K562 (cell line): ENCODE results near the gene RPS19BP1. TPM values are rescaled to one million over a fixed set of nuclear protein-coding genes. Genes with fewer than 3 reads are reported as not detected.

ENCODE experiments used
- ATAC-seq: fragments of 200-7000 bp; cut with Tn5 transposase; 3 replicates; pipeline ENCODE4 v1.9.1; 2020; ENCODE audit warnings: moderate library complexity
- BruUV-seq: library from RNA; stranded (reverse); fragments of 400-500 nt; replicated peaks from 2 replicates; lab custom pipeline; 2021; lab: Mats Ljungman, UMichigan
- CTCF ChIA-PET: fragments of 300-600 bp; formaldehyde crosslinking; extraction: SDS; loops from one replicate; lab custom pipeline; 2021; ENCODE audit warnings: low intra/inter-chr PET ratio; lab: Yijun Ruan, JAX
- POLR2A ChIA-PET: fragments of 300-600, 350-650 bp; sonication (Branson Sonifier 250); formaldehyde crosslinking; extraction: SDS; loops from one replicate; lab custom pipeline; 2021; ENCODE audit warnings: antibody characterized with exemption, inconsistent platforms; lab: Yijun Ruan, JAX
- DNase-seq, 4 experiments: peaks; one replicate each; pipeline versions ENCODE4 v3.0.0 to v3.0.0-alpha.2; 2011 to 2018; ENCODE audit warnings: low spot score in 3 of 4, mixed read lengths in 3 of 4; ENCODE audit errors: extremely low read depth in 1 of 4
- FAIRE-seq: peaks from 2 replicates; lab custom pipeline; 2011; peaks lifted over from hg19 to GRCh38; lab: Jason Lieb, UNC
- H2AFZ ChIP-seq: 2 replicates; pipeline ENCODE4 v1.6.0; 2011; ENCODE audit warnings: low read depth, low read length, control low read depth, inconsistent platforms
- H3K27ac ChIP-seq: fragments of 200-600 bp; 3 replicates; pipeline ENCODE4 v1.8.0; 2011; ENCODE audit warnings: low read depth, mild to moderate bottlenecking, control low read depth, inconsistent platforms, low read length, moderate library complexity, mixed read lengths; ENCODE audit errors: extremely low read depth
- H3K27me3 ChIP-seq, 2 experiments: fragments of 300-600 bp in 1 of 2; 2 replicates in 1 of 2; 3 replicates in 1 of 2; pipeline versions ENCODE4 v1.6.0 to v1.8.0; 2011; ENCODE audit warnings: inconsistent platforms in 2 of 2, low read length in 2 of 2, mild to moderate bottlenecking in 1 of 2, mixed read lengths in 1 of 2, moderate library complexity in 1 of 2; ENCODE audit not compliant: control insufficient read depth in 2 of 2, insufficient read depth in 2 of 2
- H3K36me3 ChIP-seq: fragments of 300-600 bp; 3 replicates; pipeline ENCODE4 v1.8.0; 2011; ENCODE audit warnings: mild to moderate bottlenecking, low read length, inconsistent platforms; ENCODE audit not compliant: control insufficient read depth, insufficient read depth
- H3K4me1 ChIP-seq, 2 experiments: fragments of 200-600 bp in 1 of 2; replicated peaks in 1 of 2; 2 replicates in 1 of 2; 3 replicates in 1 of 2; pipeline versions ENCODE4 v1.5.1 to v1.8.0; 2011; ENCODE audit warnings: inconsistent platforms in 2 of 2, low read length in 2 of 2, mild to moderate bottlenecking in 1 of 2, mixed read lengths in 1 of 2, moderate library complexity in 1 of 2; ENCODE audit not compliant: control insufficient read depth in 2 of 2, insufficient read depth in 2 of 2
- H3K4me2 ChIP-seq: 2 replicates; pipeline ENCODE4 v1.6.1; 2011; ENCODE audit warnings: low read length, control low read depth, inconsistent platforms, mixed read lengths; ENCODE audit not compliant: insufficient read depth
- H3K4me3 ChIP-seq: fragments of 200-600 bp; sonication (generic), shearing (Covaris generic); 2 replicates; pipeline ENCODE4 v1.5.1; 2016; ENCODE audit warnings: control low read depth, inconsistent platforms
- H3K79me2 ChIP-seq: fragments of 200-600 bp; 3 replicates; pipeline ENCODE4 v1.8.0; 2011; ENCODE audit warnings: low read length, inconsistent platforms; ENCODE audit not compliant: control insufficient read depth, insufficient read depth
- H3K9ac ChIP-seq, 2 experiments: 2 replicates each; pipeline versions ENCODE4 v1.6.0 to v1.6.1; 2011; ENCODE audit warnings: low read depth in 2 of 2, low read length in 2 of 2, control low read depth in 1 of 2, inconsistent platforms in 1 of 2, mild to moderate bottlenecking in 1 of 2, mixed read lengths in 1 of 2; ENCODE audit not compliant: insufficient read depth in 1 of 2
- H3K9me1 ChIP-seq: one replicate; pipeline ENCODE4 v1.6.0; 2011; ENCODE audit warnings: inconsistent platforms, mild to moderate bottlenecking, low read length, moderate library complexity; ENCODE audit not compliant: control insufficient read depth, insufficient read depth
- H3K9me3 ChIP-seq: replicated peaks from 2 replicates; pipeline ENCODE4 v1.5.1; 2011; ENCODE audit warnings: low read depth, low read length, inconsistent platforms; ENCODE audit not compliant: control insufficient read depth, insufficient read depth
- H4K20me1 ChIP-seq: replicated peaks from 2 replicates; pipeline ENCODE4 v1.6.1; 2011; ENCODE audit warnings: low read length, inconsistent platforms, mixed read lengths; ENCODE audit not compliant: control insufficient read depth, insufficient read depth
- ESRRA ChIP-seq: fragments of 450-650 bp; IDR thresholded peaks from 2 replicates; pipeline ENCODE4 v1.6.1; 2014; ENCODE audit warnings: low read depth, mild to moderate bottlenecking, moderate library complexity, borderline replicate concordance
- FOS ChIP-seq: IDR thresholded peaks from 3 replicates; pipeline ENCODE4 v1.6.1; 2011; ENCODE audit not compliant: insufficient read length; ENCODE audit errors: extremely low read depth
- NFE2 ChIP-seq: IDR thresholded peaks from 2 replicates; pipeline ENCODE4 v1.6.1; 2014; ENCODE audit warnings: antibody characterized with exemption, low read depth
- NR3C1 ChIP-seq: sonication (generic); formaldehyde crosslinking; IDR thresholded peaks from 2 replicates; pipeline ENCODE4 v1.8.1; 2022; ENCODE audit warnings: missing genetic modification reagents
- SIRT6 ChIP-seq: IDR thresholded peaks from one replicate; pipeline ENCODE4 v1.6.1; 2012; ENCODE audit warnings: low read depth, mild to moderate bottlenecking, control low read depth, inconsistent platforms, low read length, moderate library complexity
- ZNF436 ChIP-seq: fragments of 250-450, 450-650 bp; sonication (Bioruptor Pico); formaldehyde crosslinking; IDR thresholded peaks from 2 replicates; pipeline ENCODE4 v1.7.0; 2020; ENCODE audit warnings: mild to moderate bottlenecking
- WGBS: fragments of 100-300 bp; shearing (Covaris generic); methylation state at CpG from one replicate; pipeline ENCODE4 v1.1.6; 2016; ENCODE audit warnings: low coverage, mixed read lengths; ENCODE audit not compliant: insufficient coverage; ENCODE audit errors: missing lambda C conversion rate; 5-methylcytosine and 5-hydroxymethylcytosine counted together
- in situ Hi-C: fragments of 300-500 bp; cut with MboI; formaldehyde crosslinking; loops from 4 replicates; pipeline ENCODE4 v1.15.0; 2018; ENCODE audit warnings: inconsistent platforms, mixed read lengths
- intact Hi-C: fragments of 100-400 bp; cut with micrococcal nuclease; formaldehyde crosslinking; loops from 2 replicates; pipeline ENCODE4 v1.14.2; 2022
- polyA plus RNA-seq, 8 experiments: library from polyadenylated mRNA; depleted of rRNA in 4 of 8; stranded (reverse) in 5 of 8; unstranded in 3 of 8; fragments of >200 nt; fragmentation: Nextera tagmentation in 2 of 8; fragmentation: Illumina TruSeq in 1 of 8; extraction: Ambion mirVana in 2 of 8; extraction: Trizol in 1 of 8; gene quantifications; 2 replicates each; pipeline versions ENCODE4 v1.2.1 to v1.2.3, GENCODE V29; 2011 to 2014; ENCODE audit warnings: inconsistent platforms in 1 of 8, missing spikeins in 1 of 8
- total RNA-seq, 7 experiments: library from RNA; depleted of rRNA in 6 of 7; stranded (reverse); fragments of >200 nt in 6 of 7; fragmentation: Illumina TruSeq in 2 of 7; extraction: Trizol in 2 of 7; gene quantifications; 2 replicates each; pipeline versions ENCODE4 v1.2.1 to v1.2.3, GENCODE V29; 2011 to 2021; ENCODE audit warnings: low replicate concordance in 1 of 7
- TF ChIP-seq, protein P1 (sequence below): fragments of 450-650 bp; IDR thresholded peaks from 2 replicates; pipeline ENCODE4 v1.6.1; 2016; ENCODE audit warnings: borderline replicate concordance
- TF ChIP-seq, protein P2 (sequence below): IDR thresholded peaks from 3 replicates; pipeline ENCODE4 v1.6.1; 2011; ENCODE audit warnings: borderline replicate concordance, mild to moderate bottlenecking; ENCODE audit not compliant: insufficient read length, insufficient read depth

The RPS19BP1 gene
- total and polyA plus RNA-seq, 9 of the 15 experiments (the other 6 are each of a cell fraction or from before 2014, with no cell fraction given): 3.0 to 223 (median 84.3) TPM

DNA sequence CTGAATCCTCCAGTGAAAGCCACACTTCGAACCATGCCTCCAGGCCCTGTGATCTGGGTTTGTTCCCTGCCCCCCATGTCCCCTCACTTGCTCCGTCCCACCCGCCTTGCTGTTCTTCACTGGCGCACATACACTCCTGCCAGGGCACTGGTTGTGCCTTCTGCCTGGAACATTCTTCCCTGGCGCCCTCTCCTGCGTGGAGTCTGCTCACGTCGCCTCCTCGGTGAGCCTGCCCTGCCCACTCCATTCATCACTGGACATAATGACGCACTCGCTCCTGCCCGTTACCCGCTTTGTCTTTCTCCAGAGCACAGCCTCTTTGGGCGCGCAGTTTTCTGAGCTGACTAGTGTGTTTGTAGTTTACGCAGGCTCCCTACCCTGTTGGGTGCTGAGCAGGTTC lies 51.5 kb downstream of the RPS19BP1 start (continued):
- TF ChIP-seq, protein P1, sequence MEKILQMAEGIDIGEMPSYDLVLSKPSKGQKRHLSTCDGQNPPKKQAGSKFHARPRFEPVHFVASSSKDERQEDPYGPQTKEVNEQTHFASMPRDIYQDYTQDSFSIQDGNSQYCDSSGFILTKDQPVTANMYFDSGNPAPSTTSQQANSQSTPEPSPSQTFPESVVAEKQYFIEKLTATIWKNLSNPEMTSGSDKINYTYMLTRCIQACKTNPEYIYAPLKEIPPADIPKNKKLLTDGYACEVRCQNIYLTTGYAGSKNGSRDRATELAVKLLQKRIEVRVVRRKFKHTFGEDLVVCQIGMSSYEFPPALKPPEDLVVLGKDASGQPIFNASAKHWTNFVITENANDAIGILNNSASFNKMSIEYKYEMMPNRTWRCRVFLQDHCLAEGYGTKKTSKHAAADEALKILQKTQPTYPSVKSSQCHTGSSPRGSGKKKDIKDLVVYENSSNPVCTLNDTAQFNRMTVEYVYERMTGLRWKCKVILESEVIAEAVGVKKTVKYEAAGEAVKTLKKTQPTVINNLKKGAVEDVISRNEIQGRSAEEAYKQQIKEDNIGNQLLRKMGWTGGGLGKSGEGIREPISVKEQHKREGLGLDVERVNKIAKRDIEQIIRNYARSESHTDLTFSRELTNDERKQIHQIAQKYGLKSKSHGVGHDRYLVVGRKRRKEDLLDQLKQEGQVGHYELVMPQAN: no peak
- TF ChIP-seq NFE2 (no peak), SIRT6 (no peak)
- TF ChIP-seq, protein P2, sequence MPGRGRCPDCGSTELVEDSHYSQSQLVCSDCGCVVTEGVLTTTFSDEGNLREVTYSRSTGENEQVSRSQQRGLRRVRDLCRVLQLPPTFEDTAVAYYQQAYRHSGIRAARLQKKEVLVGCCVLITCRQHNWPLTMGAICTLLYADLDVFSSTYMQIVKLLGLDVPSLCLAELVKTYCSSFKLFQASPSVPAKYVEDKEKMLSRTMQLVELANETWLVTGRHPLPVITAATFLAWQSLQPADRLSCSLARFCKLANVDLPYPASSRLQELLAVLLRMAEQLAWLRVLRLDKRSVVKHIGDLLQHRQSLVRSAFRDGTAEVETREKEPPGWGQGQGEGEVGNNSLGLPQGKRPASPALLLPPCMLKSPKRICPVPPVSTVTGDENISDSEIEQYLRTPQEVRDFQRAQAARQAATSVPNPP: no peak

DNA sequence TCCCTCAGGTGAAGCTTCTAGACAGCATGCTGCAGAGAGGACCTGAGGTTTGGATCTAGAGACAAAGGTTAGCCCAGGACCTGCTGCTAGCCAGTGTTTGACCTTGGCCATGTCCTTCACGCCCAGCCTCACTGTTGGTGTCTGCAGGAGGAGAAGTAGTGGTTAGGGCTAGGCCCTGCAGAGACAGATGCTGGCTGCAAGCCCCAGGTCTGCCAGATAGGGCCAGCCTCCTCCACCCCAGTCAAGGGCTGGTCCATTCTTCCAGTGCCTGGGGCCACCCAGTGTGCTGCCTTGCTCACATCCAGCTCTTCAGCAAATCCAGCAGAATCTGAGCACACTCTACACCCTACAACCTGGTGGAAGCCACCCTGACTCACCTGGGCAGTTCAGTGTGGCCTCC lies 52.0 kb downstream of the RPS19BP1 start:
- peak; percentile 37; the same call in 2 of the 3 replicates for ATAC-seq
- Histone ChIP-seq H4K20me1 (no peaks in the 10 kb centered on the region), H3K9me1 (no peaks in the 10 kb centered on the region), H3K27me3 (no peaks in the 10 kb centered on the region), H3K27ac (no peak overlapping the region), H3K9me3 (no peaks in the 10 kb centered on the region), H3K4me3 (no peak overlapping the region), H3K79me2 (peaks cover 11% of the 10 kb centered on the region; the same call in 1 of the 3 replicates), H3K36me3 (peaks cover 9% of the 10 kb centered on the region; the same call in 2 of the 3 replicates), H2AFZ (no peak overlapping the region), H3K4me1 (peaks cover 2 to 39% of the 10 kb centered on the region in 2 experiments; a peak in 4 of 5 replicates), H3K4me2 (no peak overlapping the region), H3K9ac (peak overlapping the region in 1 of 2 experiments; percentile 43; a peak in 1 of 4 replicates)
- FAIRE-seq: no peak
- intact Hi-C loops (no loop called here), in situ Hi-C loops (no loop called here)
- POLR2A ChIA-PET: interaction anchor here (0.8 to 1.4 kb wide), 2 partner anchors 39 to 164 kb away, joined by 3 read pairs; partner anchors contain the start of gene ATF4
- DNase-seq: no peak
- WGBS: 60% methylated on average over 1 of the region's 1 CpG
- peak; percentile 35; the same call in 1 of the 2 replicates for TF ChIP-seq ESRRA
- TF ChIP-seq ZNF436 (CRISPR knock-in tag): no peak
- TF ChIP-seq FOS: no peak
- no peak for TF ChIP-seq NR3C1 (CRISPR knock-in tag)
- CTCF ChIA-PET: interaction anchor here (0.6 kb wide), 1 partner anchor 13 kb away, joined by 4 read pairs; no protein-coding TSS in a partner anchor
- no TSS peak for BruUV-seq
